ENCODE measurements around the gene SNRPA1.

SNRPA1 gene

DNA sequence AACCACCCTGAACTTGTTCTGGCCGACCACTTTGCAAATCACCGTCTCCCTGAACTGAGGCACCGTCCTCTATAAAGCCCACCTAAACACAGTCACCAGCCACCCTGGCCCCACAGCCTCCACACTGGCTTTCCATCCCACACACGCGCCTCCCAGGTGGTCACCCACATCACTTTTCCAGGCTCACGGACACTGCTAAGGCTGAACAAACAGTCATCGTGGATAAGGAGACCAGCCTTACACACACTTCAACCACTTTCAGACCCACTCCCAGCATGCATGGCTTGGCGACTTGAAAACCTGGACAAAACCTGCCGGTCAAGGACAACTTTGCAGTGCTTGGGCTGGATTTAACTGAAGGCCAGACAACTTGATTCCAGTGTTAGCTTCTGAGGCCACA, 51.6 kb downstream of the SNRPA1 start:
- no peaks in the 10 kb centered on the region for H3K27me3 ChIP-seq (replicated peaks; ENCODE audit: control insufficient read depth, insufficient read depth, low read length)
- H3K36me3 ChIP-seq (ENCODE audit: control insufficient read depth, insufficient read depth, low read length, severe bottlenecking): no peaks in the 10 kb centered on the region
- peaks cover 17% of the 10 kb centered on the region for H3K4me1 ChIP-seq (ENCODE audit: control insufficient read depth, insufficient read depth, low read length)
- H3K9ac ChIP-seq (ENCODE audit: low read length): no peak overlapping the region
- no peak overlapping the region for H3K4me3 ChIP-seq (ENCODE audit: low read length)
- no peak for DNase-seq (ENCODE audit: low read depth)
- no peaks in the 10 kb centered on the region for H3K9me3 ChIP-seq (ENCODE audit: control insufficient read depth, low read length)

DNA sequence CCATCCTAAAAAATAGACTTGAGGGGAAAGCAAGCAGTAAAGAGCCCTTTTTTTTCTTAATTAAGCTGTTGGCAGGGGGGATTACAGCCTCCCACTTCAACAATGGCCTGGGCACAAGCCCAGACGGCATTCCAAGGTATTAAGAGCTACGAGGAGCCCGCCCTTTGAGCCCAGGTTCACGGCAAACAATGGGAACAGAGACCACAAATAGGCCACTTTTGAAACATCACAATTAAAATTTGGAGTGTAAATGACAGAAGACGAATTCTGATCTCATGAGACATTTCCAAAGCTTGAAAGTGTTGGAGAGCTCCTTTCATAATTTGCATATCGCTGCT, 52.1 kb downstream of the SNRPA1 start:
- no peaks in the 10 kb centered on the region for H3K36me3 ChIP-seq (ENCODE audit: control insufficient read depth, insufficient read depth, low read length, severe bottlenecking)
- H3K4me3 ChIP-seq (ENCODE audit: low read length): no peak overlapping the region
- H3K9me3 ChIP-seq (ENCODE audit: control insufficient read depth, low read length): no peaks in the 10 kb centered on the region
- no peaks in the 10 kb centered on the region for H3K27me3 ChIP-seq (replicated peaks; ENCODE audit: control insufficient read depth, insufficient read depth, low read length)
- DNase-seq (ENCODE audit: low read depth): peak; percentile 18
- peaks cover 17% of the 10 kb centered on the region for H3K4me1 ChIP-seq (ENCODE audit: control insufficient read depth, insufficient read depth, low read length)
- H3K9ac ChIP-seq (ENCODE audit: low read length): no peak overlapping the region

DNA sequence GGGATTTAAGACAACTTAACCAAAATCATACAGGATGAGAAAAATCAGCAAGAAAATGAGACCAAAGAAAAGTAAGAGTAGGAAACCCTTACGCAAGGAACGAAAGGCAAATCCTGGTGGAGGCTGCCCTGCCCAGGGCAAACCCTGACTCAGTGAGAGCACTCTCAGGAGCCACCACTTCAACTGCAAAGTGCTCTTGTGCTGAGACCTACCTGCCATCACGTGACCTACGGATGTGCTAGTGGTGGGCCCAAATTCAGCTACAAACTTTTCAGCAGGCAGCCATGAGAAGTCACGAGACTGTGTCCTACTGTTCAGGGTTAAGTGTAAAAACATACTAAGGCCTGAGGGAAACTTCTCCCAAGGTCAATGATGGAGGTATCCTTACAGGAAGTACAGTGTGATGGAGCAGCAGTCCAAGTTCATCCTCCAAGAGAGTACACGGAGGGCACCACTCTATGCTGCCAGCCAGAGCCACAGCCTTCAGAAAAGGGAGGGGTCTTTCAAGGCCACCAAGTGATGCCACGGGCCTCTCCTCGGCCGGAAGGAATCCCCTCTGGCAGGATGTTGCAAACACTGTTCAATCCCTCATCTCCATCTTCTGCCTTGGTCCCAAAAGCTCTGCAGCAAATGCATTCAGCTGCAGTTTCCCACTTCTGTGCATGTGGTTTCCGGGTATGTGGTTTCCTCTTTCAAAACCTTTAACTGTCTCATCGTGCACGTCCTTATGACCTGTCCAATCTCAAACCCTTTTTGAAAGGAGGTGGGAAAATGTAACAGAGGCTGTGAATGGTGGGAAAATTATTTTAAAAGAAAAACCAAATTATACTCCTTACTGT, 52.7 kb downstream of the SNRPA1 start:
- no peak overlapping the region for H3K4me3 ChIP-seq (ENCODE audit: low read length)
- peak; percentile 52 for DNase-seq (ENCODE audit: low read depth)
- H3K36me3 ChIP-seq (ENCODE audit: control insufficient read depth, insufficient read depth, low read length, severe bottlenecking): no peaks in the 10 kb centered on the region
- no peaks in the 10 kb centered on the region for H3K9me3 ChIP-seq (ENCODE audit: control insufficient read depth, low read length)
- peaks cover 18% of the 10 kb centered on the region for H3K4me1 ChIP-seq (ENCODE audit: control insufficient read depth, insufficient read depth, low read length)
- H3K9ac ChIP-seq (ENCODE audit: low read length): no peak overlapping the region
- no peaks in the 10 kb centered on the region for H3K27me3 ChIP-seq (replicated peaks; ENCODE audit: control insufficient read depth, insufficient read depth, low read length)

DNA sequence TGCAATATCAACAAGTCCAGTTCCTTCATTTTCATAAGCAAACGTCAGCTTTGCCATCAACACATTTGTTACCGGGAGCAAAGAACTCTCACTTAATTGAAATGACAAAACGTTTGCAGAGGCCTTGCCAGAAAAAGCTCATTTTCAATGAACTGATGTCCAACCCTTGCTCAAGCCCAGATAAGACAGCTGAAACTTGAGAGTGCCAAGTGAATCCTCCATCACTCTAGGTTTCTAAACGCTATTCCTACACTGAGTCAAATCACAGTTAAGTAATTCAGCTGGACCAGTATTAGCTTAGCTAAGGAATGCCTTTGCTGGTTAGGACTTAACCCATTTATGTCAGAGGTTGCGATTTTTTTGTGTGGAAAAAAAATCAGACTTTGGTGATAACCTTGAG, 54.7 kb downstream of the SNRPA1 start:
- Histone ChIP-seq H3K9me3 (ENCODE audit: control insufficient read depth, low read length) (no peaks in the 10 kb centered on the region), H3K4me1 (ENCODE audit: control insufficient read depth, insufficient read depth, low read length) (peaks cover 20% of the 10 kb centered on the region), H3K36me3 (ENCODE audit: control insufficient read depth, insufficient read depth, low read length, severe bottlenecking) (no peaks in the 10 kb centered on the region), H3K9ac (ENCODE audit: low read length) (no peak overlapping the region), H3K27me3 (replicated peaks; ENCODE audit: control insufficient read depth, insufficient read depth, low read length) (no peaks in the 10 kb centered on the region), H3K4me3 (ENCODE audit: low read length) (peak overlapping the region; percentile 26)
- DNase-seq (ENCODE audit: low read depth): no peak

DNA sequence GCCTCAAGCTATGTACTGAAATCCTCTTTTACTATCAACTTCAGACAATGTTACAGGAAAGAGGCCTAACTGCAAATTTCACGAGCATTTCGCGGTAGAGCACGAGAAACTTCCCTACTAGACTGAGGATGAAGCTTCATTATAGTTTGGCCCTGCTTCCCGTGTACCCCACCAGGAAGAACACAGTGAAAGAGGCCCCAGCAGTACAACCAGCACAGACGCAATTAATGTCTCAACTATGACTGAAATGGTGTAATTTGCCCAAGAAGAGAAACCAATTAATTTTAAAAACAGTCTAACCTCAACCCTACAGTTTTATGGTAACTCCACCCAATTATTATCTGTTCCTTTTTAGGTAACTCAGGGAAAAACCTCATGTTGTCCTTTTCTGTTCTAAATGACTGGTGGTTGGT, 55.3 kb downstream of the SNRPA1 start:
- H3K4me1 ChIP-seq (ENCODE audit: control insufficient read depth, insufficient read depth, low read length): peaks cover 20% of the 10 kb centered on the region
- peak overlapping the region; percentile 26 for H3K4me3 ChIP-seq (ENCODE audit: low read length)
- no peaks in the 10 kb centered on the region for H3K9me3 ChIP-seq (ENCODE audit: control insufficient read depth, low read length)
- H3K27me3 ChIP-seq (replicated peaks; ENCODE audit: control insufficient read depth, insufficient read depth, low read length): no peaks in the 10 kb centered on the region
- H3K36me3 ChIP-seq (ENCODE audit: control insufficient read depth, insufficient read depth, low read length, severe bottlenecking): peaks cover 6% of the 10 kb centered on the region
- no peak overlapping the region for H3K9ac ChIP-seq (ENCODE audit: low read length)
- no peak for DNase-seq (ENCODE audit: low read depth)

DNA sequence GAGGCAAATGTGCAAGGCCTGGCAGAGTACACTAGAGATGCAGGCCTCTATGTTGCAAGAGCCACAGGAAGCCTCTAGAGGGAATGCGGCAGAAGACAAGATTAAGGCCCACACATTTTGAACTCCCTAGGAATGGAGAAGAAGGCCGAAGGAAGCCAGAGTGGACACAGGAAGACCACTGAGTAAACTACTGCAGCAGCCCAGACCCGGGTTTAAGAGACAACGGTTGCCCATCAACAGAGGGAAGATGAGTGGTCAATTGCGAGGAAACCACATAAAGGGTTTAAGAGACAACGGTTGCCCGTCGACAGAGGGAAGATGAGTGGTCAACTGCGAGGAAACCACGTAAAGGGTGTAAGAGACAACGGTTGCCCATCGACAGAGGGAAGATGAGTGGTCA, 57.8 kb downstream of the SNRPA1 start:
- Histone ChIP-seq H3K36me3 (ENCODE audit: control insufficient read depth, insufficient read depth, low read length, severe bottlenecking) (peaks cover 17% of the 10 kb centered on the region), H3K4me3 (ENCODE audit: low read length) (no peak overlapping the region), H3K9me3 (ENCODE audit: control insufficient read depth, low read length) (no peaks in the 10 kb centered on the region), H3K9ac (ENCODE audit: low read length) (no peak overlapping the region), H3K27me3 (replicated peaks; ENCODE audit: control insufficient read depth, insufficient read depth, low read length) (no peaks in the 10 kb centered on the region), H3K4me1 (ENCODE audit: control insufficient read depth, insufficient read depth, low read length) (peaks cover 20% of the 10 kb centered on the region)
- DNase-seq (ENCODE audit: low read depth): no peak

DNA sequence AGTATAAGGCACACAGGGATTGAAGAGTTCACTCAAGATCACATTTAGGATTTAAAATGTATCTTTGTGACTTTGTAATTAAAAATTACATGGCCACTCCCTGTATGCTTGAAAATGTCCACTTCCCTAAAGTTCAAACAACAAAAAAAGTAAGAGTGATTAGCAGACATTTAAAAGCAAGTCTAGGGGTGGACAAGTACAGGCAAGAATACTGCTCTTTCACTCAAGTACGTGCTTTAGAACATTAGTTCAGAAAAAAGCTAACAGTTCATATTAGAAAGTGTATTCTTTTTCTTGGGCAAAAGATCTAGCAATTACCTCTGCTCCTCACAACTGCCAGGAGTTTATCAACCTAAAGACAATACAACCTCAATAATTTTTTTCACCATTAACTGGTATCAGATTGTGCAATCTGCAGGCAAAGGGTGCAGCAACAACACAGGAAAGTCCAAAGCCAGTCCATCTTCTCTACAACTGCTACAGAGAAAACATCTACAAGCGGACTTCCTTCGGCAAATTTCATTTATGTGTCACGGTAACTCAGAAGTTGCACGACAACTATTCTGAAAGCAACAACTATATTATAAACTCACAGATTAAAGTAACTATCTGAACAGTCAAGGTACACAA, 61.3 kb downstream of the SNRPA1 start:
- H3K4me1 ChIP-seq (ENCODE audit: control insufficient read depth, insufficient read depth, low read length): peaks cover 4% of the 10 kb centered on the region
- no peak overlapping the region for H3K4me3 ChIP-seq (ENCODE audit: low read length)

DNA sequence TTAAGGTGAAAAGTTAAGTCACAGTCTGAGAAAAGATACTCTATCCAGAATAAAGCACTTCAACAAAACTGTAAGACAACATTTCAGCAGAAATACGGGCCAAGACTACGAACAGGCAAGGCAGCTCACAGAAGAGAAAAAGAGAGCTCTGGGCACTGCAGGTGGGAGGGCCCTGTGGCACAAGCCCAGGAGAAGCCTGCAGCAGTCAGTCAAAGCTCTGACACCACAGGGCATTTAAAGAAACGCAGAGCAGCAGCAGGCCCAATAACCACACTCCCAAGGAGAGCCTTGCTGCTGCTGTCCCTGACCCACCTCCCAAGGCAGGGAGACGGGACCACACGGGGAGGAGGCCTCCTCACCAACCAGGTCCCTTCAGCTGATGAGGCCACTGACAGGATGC, 62.4 kb downstream of the SNRPA1 start:
- H3K4me3 ChIP-seq (ENCODE audit: low read length): no peak overlapping the region
- no peak overlapping the region for H3K9ac ChIP-seq (ENCODE audit: low read length)
- H3K36me3 ChIP-seq (ENCODE audit: control insufficient read depth, insufficient read depth, low read length, severe bottlenecking): peaks cover 17% of the 10 kb centered on the region
- H3K9me3 ChIP-seq (ENCODE audit: control insufficient read depth, low read length): peaks cover 7% of the 10 kb centered on the region
- DNase-seq (ENCODE audit: low read depth): no peak
- no peaks in the 10 kb centered on the region for H3K27me3 ChIP-seq (replicated peaks; ENCODE audit: control insufficient read depth, insufficient read depth, low read length)
- peaks cover 4% of the 10 kb centered on the region for H3K4me1 ChIP-seq (ENCODE audit: control insufficient read depth, insufficient read depth, low read length)

More for the DNA sequence above, 61.3 kb downstream of the SNRPA1 start:
- no peak for DNase-seq (ENCODE audit: low read depth)
- Histone ChIP-seq H3K9ac (ENCODE audit: low read length) (no peak overlapping the region), H3K9me3 (ENCODE audit: control insufficient read depth, low read length) (no peaks in the 10 kb centered on the region), H3K27me3 (replicated peaks; ENCODE audit: control insufficient read depth, insufficient read depth, low read length) (no peaks in the 10 kb centered on the region), H3K36me3 (ENCODE audit: control insufficient read depth, insufficient read depth, low read length, severe bottlenecking) (peaks cover 17% of the 10 kb centered on the region)

Data from adipocyte (in vitro differentiated cells).